ENCODE measurements around the gene LCN1. TPM values are rescaled to one million over a fixed set of nuclear protein-coding genes. Genes with fewer than 3 reads are reported as not detected.

LCN1 gene
- polyA plus RNA-seq, 6 donors from 2014 or later, result not detected

- peaks cover 19 to 51% (median 29%) of the 10 kb centered on the region in 3 donors for H3K4me1 Mint-ChIP-seq
- H3K27me3 Mint-ChIP-seq, result peaks cover 0 to 6% (median 0%) of the 10 kb centered on the region in 3 donors
- no peak for ATAC-seq (ENCODE audit: low read depth in 2 of 2)
- peaks cover under 1 to 20% of the 10 kb centered on the region in 2 donors for H3K36me3 Mint-ChIP-seq
- peaks cover 1 to 8% (median 6%) of the 10 kb centered on the region in 7 donors for H3K9me3 Mint-ChIP-seq
- H3K27ac Mint-ChIP-seq, result no peak overlapping the region
- peak overlapping the region in 5 of 8 donors; percentile 31 to 96 (median 66) for H3K4me3 Mint-ChIP-seq
- no peak for DNase-seq
Measured at GRCh38 chr9:135503371-135504261, 17.6 kb upstream of the LCN1 start.

DNA sequence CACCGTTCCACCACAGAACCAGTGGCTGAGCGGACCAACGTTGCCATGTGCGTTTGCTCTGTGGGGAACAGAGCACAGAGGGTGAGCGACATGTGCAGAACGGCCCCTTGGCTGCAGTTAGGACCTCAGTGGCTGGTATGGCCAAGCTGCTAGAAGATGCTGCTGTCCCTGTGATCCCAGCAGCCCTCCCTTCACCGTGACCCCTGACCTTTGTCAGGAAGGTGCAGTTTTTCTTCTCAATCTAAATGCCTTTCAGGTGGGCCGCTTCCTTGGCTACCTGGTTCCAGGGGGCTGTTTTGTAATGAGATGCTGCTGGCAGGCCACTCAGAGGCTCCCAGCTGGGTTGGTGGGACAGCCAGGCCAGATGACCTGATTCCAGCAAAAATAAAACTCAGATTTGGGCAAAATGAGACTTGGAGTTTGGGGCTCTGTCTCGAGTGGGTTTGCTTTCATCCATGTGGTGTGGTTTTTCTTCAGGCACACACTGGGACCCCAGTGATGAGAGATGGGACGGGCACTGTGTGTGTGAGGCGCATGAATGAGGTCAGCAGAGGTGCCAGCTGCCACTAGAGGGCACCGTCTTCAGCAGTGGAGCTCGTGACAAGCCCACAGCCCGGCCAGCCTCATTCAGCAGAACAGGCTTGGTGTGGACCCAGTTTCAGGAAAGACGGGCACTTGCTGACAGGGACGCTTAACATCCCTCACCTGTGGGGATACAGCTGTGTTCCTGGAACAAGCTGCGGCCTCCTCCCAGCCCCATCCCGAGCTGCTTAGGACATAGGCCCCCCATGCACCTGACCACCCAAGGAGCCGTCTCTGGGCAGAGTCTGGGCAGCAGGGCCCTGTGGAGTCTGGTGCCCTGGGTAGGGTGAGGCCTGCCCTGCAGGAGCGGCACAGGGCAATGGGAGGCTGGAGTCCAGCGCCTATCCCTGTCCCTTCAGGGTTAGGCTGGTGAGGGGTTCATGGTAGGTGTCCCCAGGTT is 16.7 kb upstream of the LCN1 start:
- ATAC-seq (ENCODE audit: low read depth in 2 of 2), result no peak
- DNase-seq, result peak; percentile 26
- H3K4me1 Mint-ChIP-seq, result peaks cover 18 to 44% (median 23%) of the 10 kb centered on the region in 3 donors
- H3K27ac Mint-ChIP-seq, result no peak overlapping the region
- peaks cover 10 to 18% (median 12%) of the 10 kb centered on the region in 7 donors for H3K9me3 Mint-ChIP-seq
- peaks cover 0 to 11% (median 0%) of the 10 kb centered on the region in 3 donors for H3K27me3 Mint-ChIP-seq
- peaks cover 9 to 29% of the 10 kb centered on the region in 2 donors for H3K36me3 Mint-ChIP-seq
- H3K4me3 Mint-ChIP-seq, result peak overlapping the region in 3 of 8 donors; percentile 56 to 88 (median 57)

- H3K4me1 Mint-ChIP-seq, result peaks cover 16 to 39% (median 21%) of the 10 kb centered on the region in 3 donors
- no peak for DNase-seq
- peak overlapping the region in 1 of 8 donors; percentile 15 for H3K4me3 Mint-ChIP-seq
- peaks cover 10 to 30% of the 10 kb centered on the region in 2 donors for H3K36me3 Mint-ChIP-seq
- no peak for ATAC-seq (ENCODE audit: low read depth in 2 of 2)
- no peak overlapping the region for H3K27ac Mint-ChIP-seq
- H3K27me3 Mint-ChIP-seq, result peaks cover 0 to 11% (median 0%) of the 10 kb centered on the region in 3 donors
- peaks cover 10 to 25% (median 13%) of the 10 kb centered on the region in 7 donors for H3K9me3 Mint-ChIP-seq
Measured at GRCh38 chr9:135505406-135506187, 15.6 kb upstream of the LCN1 start.

DNA sequence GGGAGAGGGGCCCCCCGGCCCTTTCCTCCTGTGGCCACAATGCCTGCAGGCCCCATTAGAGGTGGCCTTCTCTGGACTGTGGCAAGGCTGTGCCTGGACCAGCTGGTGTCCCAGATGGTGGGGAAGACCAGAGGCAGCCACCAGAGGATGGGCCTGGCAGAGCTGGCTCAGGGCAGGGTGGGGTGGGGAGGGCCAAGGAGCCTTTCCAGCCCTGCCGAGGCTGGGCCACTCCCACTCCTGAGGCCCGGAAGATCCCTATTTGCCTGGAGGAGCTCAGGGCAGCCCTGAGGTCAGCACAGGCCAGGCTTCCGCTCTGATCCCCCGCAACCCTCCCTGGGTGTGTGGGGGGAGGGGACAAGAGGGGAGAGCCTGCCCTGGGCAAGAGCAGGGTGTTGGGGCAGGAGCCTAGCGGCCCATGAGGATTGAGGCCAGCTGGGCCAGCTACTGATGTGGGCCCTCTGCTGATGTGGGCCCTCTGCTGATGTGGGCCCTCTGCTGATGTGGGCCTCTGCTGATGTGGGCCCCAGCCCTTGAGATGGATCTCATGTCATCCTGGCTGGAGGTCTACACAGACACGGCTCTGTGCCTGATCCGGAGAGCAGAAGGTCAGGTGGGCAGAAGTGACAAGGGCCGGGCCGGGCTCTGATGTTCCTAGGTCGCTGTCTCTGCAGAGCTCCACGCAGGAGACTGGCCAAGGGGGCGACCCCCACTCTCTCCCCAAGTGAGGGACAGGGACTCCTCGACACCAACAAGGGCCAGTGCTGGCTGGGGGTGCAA is 14.7 kb upstream of the LCN1 start:
- Mint-ChIP-seq H3K4me3 (no peak overlapping the region), H3K36me3 (peaks cover 10 to 30% of the 10 kb centered on the region in 2 donors), H3K27ac (no peak overlapping the region), H3K27me3 (peaks cover 0 to 11% (median 4%) of the 10 kb centered on the region in 3 donors), H3K4me1 (peaks cover 15 to 35% (median 19%) of the 10 kb centered on the region in 3 donors), H3K9me3 (peaks cover 11 to 32% (median 13%) of the 10 kb centered on the region in 7 donors)
- ATAC-seq (ENCODE audit: low read depth in 2 of 2), result no peak
- DNase-seq, result no peak

DNA sequence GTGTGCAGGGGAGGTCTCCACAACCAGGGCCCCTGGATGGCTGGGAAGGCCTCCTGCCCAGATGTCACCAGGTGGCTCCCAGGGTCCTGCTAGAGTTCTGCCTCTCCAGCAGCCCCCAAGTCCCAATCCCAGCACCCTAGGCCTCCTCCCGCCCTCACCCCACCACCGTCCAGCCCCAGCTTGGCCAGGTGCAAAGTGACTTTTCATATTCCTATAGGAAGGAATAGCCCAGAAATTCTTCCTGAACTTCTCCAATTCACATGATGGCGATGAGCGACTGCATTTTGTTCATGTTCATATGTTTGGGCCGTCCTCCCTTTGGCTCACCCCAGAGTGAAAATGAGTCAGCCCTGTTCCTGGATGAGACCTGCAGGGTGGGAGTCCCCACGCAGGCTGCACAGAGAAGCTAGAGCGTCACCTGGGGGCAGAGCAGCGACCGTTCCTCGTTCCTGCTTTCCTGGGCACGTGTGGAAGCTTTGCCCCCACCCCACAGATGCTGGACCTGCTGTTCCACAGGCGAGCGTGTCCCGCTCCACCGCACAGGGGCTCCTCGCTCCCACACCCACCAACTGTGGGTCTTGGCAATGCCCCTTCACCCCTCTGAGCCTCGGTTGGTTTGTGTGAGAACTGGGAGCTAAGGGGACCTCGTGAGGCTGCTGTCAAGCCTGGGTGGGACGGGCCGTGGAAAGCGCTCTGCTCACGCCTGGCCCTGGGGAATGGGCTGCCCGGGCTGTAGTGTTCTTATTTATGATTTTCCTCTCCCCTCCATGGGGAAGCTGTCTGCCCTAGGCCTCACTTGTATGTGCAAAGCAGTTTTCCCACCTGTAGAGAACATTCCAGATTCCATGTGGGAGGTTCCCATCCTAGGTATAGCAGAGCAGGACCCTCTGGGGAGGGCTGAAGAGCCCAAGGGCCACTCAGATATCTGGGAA is 13.9 kb upstream of the LCN1 start:
- H3K4me1 Mint-ChIP-seq, result peaks cover 7 to 26% (median 11%) of the 10 kb centered on the region in 3 donors

DNA sequence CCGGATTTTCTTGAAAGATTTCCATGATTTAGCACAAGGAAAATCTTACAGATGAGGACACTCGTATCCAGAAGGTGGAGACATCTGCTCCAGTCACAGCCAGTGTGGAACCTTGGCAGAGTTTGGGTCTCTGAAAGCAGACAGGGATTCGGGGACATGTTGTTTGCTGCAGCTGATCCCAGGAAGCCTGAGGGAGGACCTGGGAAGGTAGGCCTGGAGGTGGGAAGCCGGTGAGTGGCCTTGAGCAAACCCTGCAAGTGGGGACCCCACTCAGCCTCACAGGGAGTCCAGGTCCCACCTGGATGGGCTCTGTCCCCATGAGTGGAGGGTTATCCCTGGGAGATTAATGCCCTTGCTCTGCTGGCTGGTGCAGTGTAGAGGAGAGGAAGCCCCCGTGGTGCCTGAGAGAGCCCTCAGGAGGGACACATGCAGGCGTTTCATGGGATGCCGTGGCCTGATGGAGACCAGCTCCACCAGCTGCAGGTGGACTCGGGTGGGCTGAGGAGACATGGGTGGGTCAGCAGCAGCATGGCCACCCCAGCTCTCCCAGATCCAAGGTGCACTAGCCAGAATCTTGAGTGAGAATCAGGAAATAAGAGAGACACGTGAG is 12.9 kb upstream of the LCN1 start:
- Mint-ChIP-seq H3K27me3 (peaks cover under 1 to 19% (median 12%) of the 10 kb centered on the region in 3 donors), H3K4me1 (peaks cover 4 to 17% (median 7%) of the 10 kb centered on the region in 3 donors), H3K9me3 (peaks cover 11 to 32% (median 13%) of the 10 kb centered on the region in 7 donors), H3K27ac (no peak overlapping the region), H3K36me3 (peaks cover 10 to 30% of the 10 kb centered on the region in 2 donors), H3K4me3 (peak overlapping the region in 1 of 8 donors; percentile 62)
- DNase-seq, result no peak
- no peak for ATAC-seq (ENCODE audit: low read depth in 2 of 2)

More for the DNA sequence above, 13.9 kb upstream of the LCN1 start:
- Mint-ChIP-seq H3K27me3 (peaks cover 0 to 13% (median 6%) of the 10 kb centered on the region in 3 donors), H3K36me3 (peaks cover 10 to 30% of the 10 kb centered on the region in 2 donors), H3K4me3 (no peak overlapping the region), H3K9me3 (peaks cover 11 to 32% (median 13%) of the 10 kb centered on the region in 7 donors), H3K27ac (no peak overlapping the region)
- ATAC-seq (ENCODE audit: low read depth in 2 of 2) (no peak), DNase-seq (no peak)

DNA sequence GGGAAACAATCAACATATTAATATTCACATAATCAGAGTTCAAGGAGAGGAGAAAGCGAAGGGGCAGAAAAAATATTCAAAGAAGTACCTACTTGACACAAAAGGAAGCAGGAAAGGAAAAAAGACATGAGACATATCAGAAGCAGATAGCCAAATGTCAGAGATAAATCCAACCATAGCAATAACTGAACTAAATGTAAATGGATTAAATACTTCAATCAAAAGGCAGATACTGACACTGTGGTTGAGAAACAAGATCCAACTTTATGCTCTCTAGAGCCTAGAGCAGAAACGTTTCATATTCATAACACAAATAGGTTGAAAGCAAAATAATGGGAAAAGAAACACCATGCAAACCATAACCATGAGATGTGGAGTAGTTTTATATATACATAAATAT is 11.8 kb upstream of the LCN1 start:
- ATAC-seq (ENCODE audit: low read depth in 2 of 2) (no peak), DNase-seq (no peak)
- Mint-ChIP-seq H3K4me3 (no peak overlapping the region), H3K27ac (no peak overlapping the region), H3K4me1 (peaks cover 3 to 8% (median 4%) of the 10 kb centered on the region in 3 donors), H3K9me3 (peaks cover 11 to 32% (median 13%) of the 10 kb centered on the region in 7 donors), H3K36me3 (peaks cover 10 to 29% of the 10 kb centered on the region in 2 donors), H3K27me3 (peaks cover 7 to 19% (median 12%) of the 10 kb centered on the region in 3 donors)

DNA sequence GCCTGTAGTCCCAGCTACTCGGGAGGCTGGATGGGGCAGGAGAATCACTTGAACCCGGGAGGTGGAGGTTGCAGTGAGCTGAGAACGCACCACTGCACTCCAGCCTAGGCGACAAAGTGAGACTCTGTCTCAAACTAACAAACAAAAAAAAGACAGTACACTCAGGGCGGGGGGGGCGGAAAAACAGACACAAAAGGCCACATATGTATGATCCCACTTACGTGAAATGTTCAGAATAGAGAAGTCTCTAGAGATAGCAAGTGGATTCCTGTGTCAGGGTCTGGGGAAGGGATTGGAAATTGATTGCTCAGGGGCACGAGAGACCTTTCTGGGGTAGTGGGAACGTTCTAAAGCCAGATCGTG is 9.0 kb upstream of the LCN1 start:
- peaks cover 11 to 32% (median 13%) of the 10 kb centered on the region in 7 donors for H3K9me3 Mint-ChIP-seq
- DNase-seq (no peak), ATAC-seq (ENCODE audit: low read depth in 2 of 2) (no peak)
- peaks cover 10 to 19% of the 10 kb centered on the region in 2 donors for H3K36me3 Mint-ChIP-seq
- H3K4me3 Mint-ChIP-seq, result no peak overlapping the region
- H3K4me1 Mint-ChIP-seq, result peaks cover 0 to 6% (median 0%) of the 10 kb centered on the region in 3 donors
- H3K27ac Mint-ChIP-seq, result no peak overlapping the region
- peaks cover 7 to 21% (median 12%) of the 10 kb centered on the region in 3 donors for H3K27me3 Mint-ChIP-seq

- ATAC-seq (ENCODE audit: low read depth in 2 of 2) (no peak), DNase-seq (no peak)
- H3K27me3 Mint-ChIP-seq, result peaks cover 14 to 19% (median 17%) of the 10 kb centered on the region in 3 donors
- H3K36me3 Mint-ChIP-seq, result peaks cover 10 to 17% of the 10 kb centered on the region in 2 donors
- peaks cover 0 to 6% (median 0%) of the 10 kb centered on the region in 3 donors for H3K4me1 Mint-ChIP-seq
- no peak overlapping the region for H3K27ac Mint-ChIP-seq
- H3K4me3 Mint-ChIP-seq, result no peak overlapping the region
- H3K9me3 Mint-ChIP-seq, result peaks cover 9 to 31% (median 13%) of the 10 kb centered on the region in 7 donors
Measured at GRCh38 chr9:135512904-135513303, 8.3 kb upstream of the LCN1 start.

DNA sequence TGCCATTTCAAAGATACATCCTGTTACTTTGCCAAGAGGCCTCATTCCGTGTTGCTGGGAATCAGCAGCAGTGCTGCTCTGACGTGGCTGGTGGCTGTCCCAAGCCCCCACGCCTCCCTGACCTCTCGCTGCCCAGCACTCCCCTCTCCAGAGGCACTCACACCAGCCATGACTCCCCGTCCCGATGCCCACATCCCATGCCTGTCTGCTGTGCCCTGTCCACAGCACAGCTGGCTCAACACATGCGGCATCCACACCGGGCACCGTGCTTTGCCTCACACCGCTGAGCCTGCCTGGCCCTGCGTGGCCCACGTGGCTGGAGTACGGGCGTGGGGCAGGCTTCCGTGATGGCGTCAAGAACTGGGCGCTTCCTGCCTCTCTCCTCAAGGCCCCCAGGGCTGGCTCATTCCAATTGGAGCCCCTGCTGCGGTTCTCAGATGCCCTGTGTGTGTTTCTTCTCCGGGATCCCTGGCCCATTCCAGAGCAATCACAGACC is 7.8 kb upstream of the LCN1 start:
- ATAC-seq (ENCODE audit: low read depth in 2 of 2), result no peak
- peaks cover 10 to 12% of the 10 kb centered on the region in 2 donors for H3K36me3 Mint-ChIP-seq
- peaks cover 0 to 6% (median 0%) of the 10 kb centered on the region in 3 donors for H3K4me1 Mint-ChIP-seq
- H3K9me3 Mint-ChIP-seq, result peaks cover 6 to 27% (median 13%) of the 10 kb centered on the region in 7 donors
- no peak overlapping the region for H3K4me3 Mint-ChIP-seq
- H3K27ac Mint-ChIP-seq, result no peak overlapping the region
- DNase-seq, result no peak
- H3K27me3 Mint-ChIP-seq, result peaks cover 19 to 22% (median 19%) of the 10 kb centered on the region in 3 donors

Measured in naive B cell (primary cell).